ENCODE results near the gene CTNNBIP1.

Gene CTNNBIP1

GRCh38 chr1:9833632-9834031 lies 76.4 kb downstream of the CTNNBIP1 start:
- H3K4me1 ChIP-seq (ENCODE audit: control insufficient read depth, insufficient read depth, low read length): peaks cover 7% of the 10 kb centered on the region
- H3K4me3 ChIP-seq (ENCODE audit: low read length): no peak overlapping the region
- H3K27me3 ChIP-seq (ENCODE audit: control insufficient read depth, insufficient read depth, low read length): no peaks in the 10 kb centered on the region
- H3K36me3 ChIP-seq (ENCODE audit: control insufficient read depth, insufficient read depth, low read length): no peaks in the 10 kb centered on the region
- H3K9ac ChIP-seq (ENCODE audit: low read length): no peak overlapping the region
- no peaks in the 10 kb centered on the region for H3K9me3 ChIP-seq (ENCODE audit: control insufficient read depth, low read length)

GRCh38 chr1:9827558-9828185 lies 82.4 kb downstream of the CTNNBIP1 start:
- no peaks in the 10 kb centered on the region for H3K9me3 ChIP-seq (ENCODE audit: control insufficient read depth, low read length)
- peaks cover 19% of the 10 kb centered on the region for H3K4me1 ChIP-seq (ENCODE audit: control insufficient read depth, insufficient read depth, low read length)
- no peak overlapping the region for H3K9ac ChIP-seq (ENCODE audit: low read length)
- H3K27me3 ChIP-seq (ENCODE audit: control insufficient read depth, insufficient read depth, low read length): no peaks in the 10 kb centered on the region
- H3K4me3 ChIP-seq (ENCODE audit: low read length): no peak overlapping the region
- H3K36me3 ChIP-seq (ENCODE audit: control insufficient read depth, insufficient read depth, low read length): no peaks in the 10 kb centered on the region

- Histone ChIP-seq H3K9ac (ENCODE audit: low read length) (no peak overlapping the region), H3K4me1 (ENCODE audit: control insufficient read depth, insufficient read depth, low read length) (peaks cover 25% of the 10 kb centered on the region), H3K27me3 (ENCODE audit: control insufficient read depth, insufficient read depth, low read length) (no peaks in the 10 kb centered on the region), H3K9me3 (ENCODE audit: control insufficient read depth, low read length) (no peaks in the 10 kb centered on the region), H3K4me3 (ENCODE audit: low read length) (no peak overlapping the region), H3K36me3 (ENCODE audit: control insufficient read depth, insufficient read depth, low read length) (no peaks in the 10 kb centered on the region)
Measured at GRCh38 chr1:9826616-9827015, 83.5 kb downstream of the CTNNBIP1 start.

GRCh38 chr1:9826087-9826486 lies 84.0 kb downstream of the CTNNBIP1 start:
- Histone ChIP-seq H3K36me3 (ENCODE audit: control insufficient read depth, insufficient read depth, low read length) (no peaks in the 10 kb centered on the region), H3K9me3 (ENCODE audit: control insufficient read depth, low read length) (no peaks in the 10 kb centered on the region), H3K4me1 (ENCODE audit: control insufficient read depth, insufficient read depth, low read length) (peaks cover 25% of the 10 kb centered on the region), H3K9ac (ENCODE audit: low read length) (no peak overlapping the region), H3K4me3 (ENCODE audit: low read length) (no peak overlapping the region), H3K27me3 (ENCODE audit: control insufficient read depth, insufficient read depth, low read length) (no peaks in the 10 kb centered on the region)

GRCh38 chr1:9825093-9826074 lies 84.7 kb downstream of the CTNNBIP1 start:
- H3K36me3 ChIP-seq (ENCODE audit: control insufficient read depth, insufficient read depth, low read length): no peaks in the 10 kb centered on the region
- no peaks in the 10 kb centered on the region for H3K9me3 ChIP-seq (ENCODE audit: control insufficient read depth, low read length)
- peaks cover 25% of the 10 kb centered on the region for H3K4me1 ChIP-seq (ENCODE audit: control insufficient read depth, insufficient read depth, low read length)
- no peaks in the 10 kb centered on the region for H3K27me3 ChIP-seq (ENCODE audit: control insufficient read depth, insufficient read depth, low read length)
- peak overlapping the region; percentile 61 for H3K9ac ChIP-seq (ENCODE audit: low read length)
- peak overlapping the region; percentile 18 for H3K4me3 ChIP-seq (ENCODE audit: low read length)

- peaks cover 25% of the 10 kb centered on the region for H3K4me1 ChIP-seq (ENCODE audit: control insufficient read depth, insufficient read depth, low read length)
- peak overlapping the region; percentile 20 for H3K4me3 ChIP-seq (ENCODE audit: low read length)
- no peaks in the 10 kb centered on the region for H3K36me3 ChIP-seq (ENCODE audit: control insufficient read depth, insufficient read depth, low read length)
- no peaks in the 10 kb centered on the region for H3K27me3 ChIP-seq (ENCODE audit: control insufficient read depth, insufficient read depth, low read length)
- H3K9me3 ChIP-seq (ENCODE audit: control insufficient read depth, low read length): no peaks in the 10 kb centered on the region
- H3K9ac ChIP-seq (ENCODE audit: low read length): peak overlapping the region; percentile 61
Measured at GRCh38 chr1:9824702-9825089, 85.4 kb downstream of the CTNNBIP1 start.

GRCh38 chr1:9823943-9824701 lies 85.9 kb downstream of the CTNNBIP1 start, which contains the start of gene CLSTN1:
TSS of gene CLSTN1 (minus strand) at chr1:9823965. CDS start at chr1:9823733, 232 bp downstream.
- H3K36me3 ChIP-seq (ENCODE audit: control insufficient read depth, insufficient read depth, low read length): no peaks in the 10 kb centered on the region
- H3K4me1 ChIP-seq (ENCODE audit: control insufficient read depth, insufficient read depth, low read length): peaks cover 25% of the 10 kb centered on the region
- H3K27me3 ChIP-seq (ENCODE audit: control insufficient read depth, insufficient read depth, low read length): no peaks in the 10 kb centered on the region
- peak within 1 kb of the TSS; percentile 68 for H3K9ac ChIP-seq (ENCODE audit: low read length)
- H3K9me3 ChIP-seq (ENCODE audit: control insufficient read depth, low read length): no peaks in the 10 kb centered on the region
- H3K4me3 ChIP-seq (ENCODE audit: low read length): peak within 1 kb of the TSS; percentile 38

GRCh38 chr1:9823693-9823942 lies 86.5 kb downstream of the CTNNBIP1 start:
- H3K27me3 ChIP-seq (ENCODE audit: control insufficient read depth, insufficient read depth, low read length): no peaks in the 10 kb centered on the region
- no peaks in the 10 kb centered on the region for H3K9me3 ChIP-seq (ENCODE audit: control insufficient read depth, low read length)
- no peaks in the 10 kb centered on the region for H3K36me3 ChIP-seq (ENCODE audit: control insufficient read depth, insufficient read depth, low read length)
- peaks cover 25% of the 10 kb centered on the region for H3K4me1 ChIP-seq (ENCODE audit: control insufficient read depth, insufficient read depth, low read length)
- no peak overlapping the region for H3K9ac ChIP-seq (ENCODE audit: low read length)
- no peak overlapping the region for H3K4me3 ChIP-seq (ENCODE audit: low read length)

GRCh38 chr1:9822897-9823692 lies 87.0 kb downstream of the CTNNBIP1 start:
- peaks cover 25% of the 10 kb centered on the region for H3K4me1 ChIP-seq (ENCODE audit: control insufficient read depth, insufficient read depth, low read length)
- no peaks in the 10 kb centered on the region for H3K27me3 ChIP-seq (ENCODE audit: control insufficient read depth, insufficient read depth, low read length)
- peak overlapping the region; percentile 68 for H3K9ac ChIP-seq (ENCODE audit: low read length)
- peak overlapping the region; percentile 38 for H3K4me3 ChIP-seq (ENCODE audit: low read length)
- H3K36me3 ChIP-seq (ENCODE audit: control insufficient read depth, insufficient read depth, low read length): no peaks in the 10 kb centered on the region
- no peaks in the 10 kb centered on the region for H3K9me3 ChIP-seq (ENCODE audit: control insufficient read depth, low read length)

GRCh38 chr1:9822490-9822889 lies 87.6 kb downstream of the CTNNBIP1 start:
- Histone ChIP-seq H3K4me3 (ENCODE audit: low read length) (peak overlapping the region; percentile 38), H3K36me3 (ENCODE audit: control insufficient read depth, insufficient read depth, low read length) (no peaks in the 10 kb centered on the region), H3K4me1 (ENCODE audit: control insufficient read depth, insufficient read depth, low read length) (peaks cover 25% of the 10 kb centered on the region), H3K27me3 (ENCODE audit: control insufficient read depth, insufficient read depth, low read length) (no peaks in the 10 kb centered on the region), H3K9me3 (ENCODE audit: control insufficient read depth, low read length) (no peaks in the 10 kb centered on the region), H3K9ac (ENCODE audit: low read length) (peak overlapping the region; percentile 68)

- Histone ChIP-seq H3K27me3 (ENCODE audit: control insufficient read depth, insufficient read depth, low read length) (no peaks in the 10 kb centered on the region), H3K9me3 (ENCODE audit: control insufficient read depth, low read length) (no peaks in the 10 kb centered on the region), H3K36me3 (ENCODE audit: control insufficient read depth, insufficient read depth, low read length) (no peaks in the 10 kb centered on the region), H3K4me3 (ENCODE audit: low read length) (no peak overlapping the region), H3K9ac (ENCODE audit: low read length) (no peak overlapping the region), H3K4me1 (ENCODE audit: control insufficient read depth, insufficient read depth, low read length) (peaks cover 25% of the 10 kb centered on the region)
Measured at GRCh38 chr1:9821710-9822109, 88.4 kb downstream of the CTNNBIP1 start.

Data from mucosa of stomach (tissue), 1 donor.